Measurements from ENCODE around the gene GMEB2.

DNA sequence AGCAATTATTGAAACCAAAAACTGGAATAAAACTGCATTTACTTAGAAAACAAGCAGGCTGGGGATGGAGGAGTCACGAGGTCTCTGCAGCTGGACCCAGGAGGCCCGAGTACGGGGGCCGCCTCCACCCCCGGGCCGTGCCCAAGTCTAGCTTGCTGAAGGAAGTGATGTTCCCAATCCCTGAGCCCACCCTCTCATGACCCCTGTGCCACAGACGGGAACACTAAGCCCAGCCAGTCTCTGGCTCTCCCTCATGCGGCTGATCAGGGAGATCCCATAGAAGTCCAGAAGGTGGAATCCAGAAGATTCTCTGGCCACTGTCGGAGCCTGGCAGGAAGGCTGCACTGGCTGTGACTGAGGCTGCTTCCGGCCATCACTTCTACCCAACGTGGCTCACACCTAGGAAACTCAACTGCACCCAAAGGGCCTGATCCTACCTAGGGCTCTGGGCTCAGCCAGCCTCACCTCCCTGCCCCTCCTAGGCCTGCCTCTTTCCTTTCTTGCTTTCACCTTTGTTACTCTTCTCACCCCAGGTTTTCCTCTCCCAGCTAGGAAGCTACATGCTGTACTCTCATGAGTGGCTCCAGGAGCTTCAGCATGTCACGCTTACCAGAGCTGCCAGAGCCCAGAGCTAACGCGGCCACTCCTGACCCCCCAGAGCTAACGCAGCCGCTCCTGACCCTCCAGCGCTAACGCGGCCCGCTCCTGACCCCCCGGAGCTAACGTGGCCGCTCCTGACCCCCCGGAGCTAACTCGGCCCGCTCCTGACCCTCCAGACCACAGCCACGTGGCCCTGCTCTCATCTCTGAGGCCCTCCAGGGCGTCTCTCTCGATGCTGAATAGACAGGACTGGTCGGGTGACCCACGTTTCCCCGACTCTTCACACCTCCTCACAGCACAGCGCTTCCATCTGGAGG lies 28.2 kb downstream of the GMEB2 start:
- no peak for TF ChIP-seq POLR2A (IDR thresholded peaks at IDR 0.05)
- TF ChIP-seq, protein P1, sequence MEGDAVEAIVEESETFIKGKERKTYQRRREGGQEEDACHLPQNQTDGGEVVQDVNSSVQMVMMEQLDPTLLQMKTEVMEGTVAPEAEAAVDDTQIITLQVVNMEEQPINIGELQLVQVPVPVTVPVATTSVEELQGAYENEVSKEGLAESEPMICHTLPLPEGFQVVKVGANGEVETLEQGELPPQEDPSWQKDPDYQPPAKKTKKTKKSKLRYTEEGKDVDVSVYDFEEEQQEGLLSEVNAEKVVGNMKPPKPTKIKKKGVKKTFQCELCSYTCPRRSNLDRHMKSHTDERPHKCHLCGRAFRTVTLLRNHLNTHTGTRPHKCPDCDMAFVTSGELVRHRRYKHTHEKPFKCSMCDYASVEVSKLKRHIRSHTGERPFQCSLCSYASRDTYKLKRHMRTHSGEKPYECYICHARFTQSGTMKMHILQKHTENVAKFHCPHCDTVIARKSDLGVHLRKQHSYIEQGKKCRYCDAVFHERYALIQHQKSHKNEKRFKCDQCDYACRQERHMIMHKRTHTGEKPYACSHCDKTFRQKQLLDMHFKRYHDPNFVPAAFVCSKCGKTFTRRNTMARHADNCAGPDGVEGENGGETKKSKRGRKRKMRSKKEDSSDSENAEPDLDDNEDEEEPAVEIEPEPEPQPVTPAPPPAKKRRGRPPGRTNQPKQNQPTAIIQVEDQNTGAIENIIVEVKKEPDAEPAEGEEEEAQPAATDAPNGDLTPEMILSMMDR (IDR thresholded peaks at IDR 0.05) = no peak
